ENCODE data around the gene SLC48A1.

- TF ChIP-seq CTCF (IDR thresholded peaks at IDR 0.05; ENCODE audit: low read length) (no peak), EZH2 (IDR thresholded peaks at IDR 0.05; ENCODE audit: borderline replicate concordance, low read length) (no peak)
Observed at GRCh38 chr12:47763481-47764346, 9.3 kb upstream of the SLC48A1 start.

Measured in OCI-LY1 (cell line).